PC-3 (cell line): ENCODE data around the gene TSPAN4. TPM values are rescaled to one million over a fixed set of nuclear protein-coding genes. Genes with fewer than 3 reads are reported as not detected.

Experiments
- ATAC-seq: fragments of 200-7000 bp; cut with Tn5 transposase; 2 replicates; pipeline ENCODE4 v1.9.1; 2020; ENCODE audit warnings: mild to moderate bottlenecking, moderate library complexity
- BruUV-seq: library from RNA; stranded (reverse); fragments of 400-500 nt; replicated peaks from 2 replicates; lab custom pipeline; 2021; lab: Mats Ljungman, UMichigan
- CTCF ChIA-PET: fragments of 300-600 bp; sonication (Branson Sonifier 250); formaldehyde crosslinking; loops from one replicate; lab custom pipeline; 2022; ENCODE audit warnings: antibody characterized with exemption; lab: Charles Lee
- POLR2A ChIA-PET: fragments of 300-600 bp; sonication (Branson Sonifier 250); formaldehyde crosslinking; loops from one replicate; lab custom pipeline; 2022; ENCODE audit warnings: antibody characterized with exemption; ENCODE audit not compliant: unreplicated experiment; lab: Charles Lee
- DNase-seq: peaks from one replicate; pipeline ENCODE4 v3.0.0-alpha.2; 2015
- H2AFZ ChIP-seq: fragments of 300-600 bp; sonication (generic); 2 replicates; pipeline ENCODE4 v1.6.0; 2016; ENCODE audit warnings: antibody characterized with exemption, low read length
- H3F3A ChIP-seq: fragments of 300-600 bp; sonication (generic); one replicate; pipeline ENCODE4 v1.6.0; 2017; ENCODE audit warnings: antibody characterized with exemption, low read length, control low read depth, mild to moderate bottlenecking; ENCODE audit not compliant: unreplicated experiment
- H3K27ac ChIP-seq: fragments of 300-600 bp; sonication (generic); 2 replicates; pipeline ENCODE4 v1.5.1; 2016; ENCODE audit warnings: mild to moderate bottlenecking, low read length
- H3K27me3 ChIP-seq: fragments of 300-600 bp; sonication (generic); 2 replicates; pipeline ENCODE4 v1.6.1; 2016; ENCODE audit warnings: low read length, mixed read lengths
- H3K36me3 ChIP-seq: fragments of 300-600 bp; sonication (generic); 2 replicates; pipeline ENCODE4 v1.6.1; 2016; ENCODE audit warnings: low read depth, mixed run types, low read length, mixed read lengths
- H3K4me1 ChIP-seq: fragments of 300-600 bp; sonication (generic); 2 replicates; pipeline ENCODE4 v1.5.1; 2016; ENCODE audit warnings: low read length; ENCODE audit not compliant: insufficient read depth
- H3K4me2 ChIP-seq: fragments of 300-600 bp; sonication (generic); 2 replicates; pipeline ENCODE4 v1.6.0; 2016; ENCODE audit warnings: low read length
- H3K4me3 ChIP-seq: fragments of 300-600 bp; sonication (generic); 2 replicates; pipeline ENCODE4 v1.5.1; 2016; ENCODE audit warnings: mild to moderate bottlenecking, low read length, mixed read lengths
- H3K79me2 ChIP-seq: fragments of 300-600 bp; sonication (generic); 2 replicates; pipeline ENCODE4 v1.6.1; 2017; ENCODE audit warnings: low read length, mixed read lengths
- H3K9ac ChIP-seq: fragments of 300-600 bp; sonication (generic); 2 replicates; pipeline ENCODE4 v1.6.0; 2016; ENCODE audit warnings: mild to moderate bottlenecking, low read length
- H3K9me2 ChIP-seq: fragments of 300-600 bp; sonication (generic); replicated peaks from 2 replicates; pipeline ENCODE4 v1.6.1; 2016; ENCODE audit warnings: mixed run types, low read length, mixed read lengths
- H3K9me3 ChIP-seq: fragments of 300-600 bp; sonication (generic); 2 replicates; pipeline ENCODE4 v1.6.1; 2016; ENCODE audit warnings: low read length, mixed read lengths
- H4K20me1 ChIP-seq: fragments of 300-600 bp; sonication (generic); 2 replicates; pipeline ENCODE4 v1.6.1; 2016; ENCODE audit warnings: low read length, mixed read lengths
- CTCF ChIP-seq: fragments of 300-600 bp; sonication (generic); conservative IDR thresholded peaks from 2 replicates; pipeline ENCODE4 v1.5.1; 2017; ENCODE audit warnings: antibody characterized with exemption, low read depth, mild to moderate bottlenecking, low read length
- EZH2 ChIP-seq: fragments of 300-600 bp; sonication (generic); IDR thresholded peaks from one replicate; pipeline ENCODE4 v1.6.1; 2017; ENCODE audit warnings: antibody characterized with exemption, mild to moderate bottlenecking, low read length; ENCODE audit not compliant: unreplicated experiment
- EZH2phosphoT487 ChIP-seq: fragments of 300-600 bp; sonication (generic); IDR thresholded peaks from 2 replicates; pipeline ENCODE4 v1.6.1; 2018; ENCODE audit warnings: mild to moderate bottlenecking, antibody characterized with exemption, low read length, borderline replicate concordance
- intact Hi-C: fragments of 100-400 bp; cut with micrococcal nuclease; formaldehyde crosslinking; loops from 2 replicates; pipeline ENCODE4 v1.9.0; 2023
- total RNA-seq: library from RNA; depleted of rRNA; stranded (reverse); fragments of >200 nt; gene quantifications from 2 replicates; pipeline ENCODE4 v1.2.3, GENCODE V29; 2014

Gene TSPAN4
- total RNA-seq, 1 experiment from 2014 or later, result 121 TPM

GRCh38 chr11:865462-866430 lies 23.1 kb downstream of the TSPAN4 start:
- ChIA-PET POLR2A (interaction anchor here (0.6 kb wide), 1 partner anchor 192 kb away, joined by 8 read pairs; no protein-coding TSS in a partner anchor), CTCF (no interaction called here)
- Histone ChIP-seq H3K4me3 (no peak overlapping the region), H3K4me1 (no peaks in the 10 kb centered on the region), H3K4me2 (no peak overlapping the region), H2AFZ (no peak overlapping the region), H3K27ac (no peak overlapping the region), H3K9me3 (no peaks in the 10 kb centered on the region), H3K36me3 (no peaks in the 10 kb centered on the region), H3K9me2 (no peaks in the 10 kb centered on the region), H4K20me1 (no peaks in the 10 kb centered on the region), H3K27me3 (no peaks in the 10 kb centered on the region), H3F3A (no peaks in the 10 kb centered on the region), H3K79me2 (no peaks in the 10 kb centered on the region), H3K9ac (no peak overlapping the region)
- DNase-seq (no peak), ATAC-seq (no peak)
- TF ChIP-seq CTCF (no peak), EZH2 (no peak), EZH2phosphoT487 (no peak)
- BruUV-seq, result no TSS peak
- intact Hi-C loops, result no loop called here

GRCh38 chr11:866481-866880 lies 23.8 kb downstream of the TSPAN4 start:
- Histone ChIP-seq H3K4me3 (no peak overlapping the region), H3K4me2 (no peak overlapping the region), H3K27ac (no peak overlapping the region), H3K4me1 (no peaks in the 10 kb centered on the region), H4K20me1 (no peaks in the 10 kb centered on the region), H2AFZ (no peak overlapping the region), H3F3A (no peaks in the 10 kb centered on the region), H3K9me3 (no peaks in the 10 kb centered on the region), H3K27me3 (no peaks in the 10 kb centered on the region), H3K36me3 (no peaks in the 10 kb centered on the region), H3K9me2 (no peaks in the 10 kb centered on the region), H3K79me2 (no peaks in the 10 kb centered on the region), H3K9ac (no peak overlapping the region)
- ChIA-PET CTCF (no interaction called here), POLR2A (interaction anchor here (0.6 kb wide), 1 partner anchor 192 kb away, joined by 8 read pairs; no protein-coding TSS in a partner anchor)
- intact Hi-C loops, result no loop called here
- no peak for TF ChIP-seq EZH2phosphoT487
- BruUV-seq, result TSS peak; percentile 28
- DNase-seq (no peak), ATAC-seq (no peak)

GRCh38 chr11:867856-868358 lies 25.3 kb downstream of the TSPAN4 start:
- Histone ChIP-seq H3K4me2 (no peak overlapping the region), H3K36me3 (no peaks in the 10 kb centered on the region), H2AFZ (no peak overlapping the region), H3K9ac (no peak overlapping the region), H3K9me2 (no peaks in the 10 kb centered on the region), H3K27ac (no peak overlapping the region), H3K9me3 (no peaks in the 10 kb centered on the region), H3K4me1 (no peaks in the 10 kb centered on the region), H3K4me3 (no peak overlapping the region), H4K20me1 (no peaks in the 10 kb centered on the region), H3K79me2 (no peaks in the 10 kb centered on the region), H3F3A (no peaks in the 10 kb centered on the region), H3K27me3 (no peaks in the 10 kb centered on the region)
- no peak for ATAC-seq
- intact Hi-C loops, result no loop called here
- POLR2A ChIA-PET, result no interaction called here
- no peak for TF ChIP-seq CTCF
- no peak for TF ChIP-seq EZH2
- TF ChIP-seq EZH2phosphoT487, result no peak
- CTCF ChIA-PET, result interaction anchor here (0.6 kb wide), 1 partner anchor 185 kb away, joined by 3 read pairs; no protein-coding TSS in a partner anchor
- no peak for DNase-seq
- no TSS peak for BruUV-seq
